Stimulated activated CD4-positive, alpha-beta T cell treated with anti-CD3 and anti-CD28 coated beads, Interleukin-1b, Interleukin-23, amount 100 ng/mL, for 24 hours (primary cell): ENCODE results near the gene NUP210.
A peak's percentile ranks its signal among the peaks of the same experiment; 100 is the strongest.
"Not testable (repeated sequence)": the region's sequence is repeated elsewhere in the genome, so short reads cannot be mapped to it uniquely, and the experiment has no call there.

ENCODE experiments used
- DNase-seq, 4 experiments: peaks; one replicate each; pipeline ENCODE4 v3.0.0-alpha.2; 2020; ENCODE audit warnings: low read depth in 4 of 4, low spot score in 1 of 4

Gene NUP210

DNA sequence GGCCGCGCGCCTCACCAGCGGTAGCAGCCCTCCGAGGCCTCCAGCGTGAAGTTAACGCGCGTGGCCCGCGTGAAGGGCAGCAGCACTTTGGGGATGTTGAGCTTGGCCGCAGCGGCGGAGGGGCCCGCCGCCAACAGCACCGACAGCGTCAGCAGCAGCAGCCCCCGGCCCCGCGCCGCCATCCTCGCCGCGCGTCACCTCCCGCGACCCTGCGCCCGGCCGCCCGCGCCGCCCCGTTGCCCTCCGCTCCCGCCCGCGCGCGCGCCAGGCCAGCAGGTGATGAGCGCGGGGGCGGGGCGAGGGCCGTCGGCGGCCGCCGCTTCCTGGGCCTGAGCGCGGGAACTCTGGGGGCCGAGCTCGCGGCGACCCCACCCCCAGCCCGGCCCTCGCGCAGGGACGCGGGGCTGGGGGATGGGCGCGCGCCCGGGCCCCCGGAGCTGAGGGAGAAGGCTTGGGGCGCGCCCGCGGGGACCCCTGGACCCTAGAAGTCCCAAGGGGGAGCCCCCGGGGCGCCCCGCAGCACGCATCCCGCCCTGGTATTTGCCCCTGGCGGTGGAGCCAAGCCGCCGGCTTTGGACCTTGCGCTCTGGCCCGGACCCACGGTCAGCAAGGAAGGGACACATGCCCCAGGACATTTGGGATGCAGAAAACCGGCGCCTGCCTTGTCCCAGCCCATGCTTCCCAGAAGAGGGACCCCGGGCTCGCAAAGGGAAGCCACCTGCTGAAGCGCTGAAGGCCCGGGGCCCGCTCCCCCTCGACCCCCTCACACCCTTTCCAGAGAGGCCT, at the start of gene NUP210:
NUP210 (minus strand) TSS at position 278 of the 786 bp plus-strand sequence; CDS start at position 182, 96 bp downstream.
- peak; percentile 29 to 77 (median 50) for DNase-seq

DNA sequence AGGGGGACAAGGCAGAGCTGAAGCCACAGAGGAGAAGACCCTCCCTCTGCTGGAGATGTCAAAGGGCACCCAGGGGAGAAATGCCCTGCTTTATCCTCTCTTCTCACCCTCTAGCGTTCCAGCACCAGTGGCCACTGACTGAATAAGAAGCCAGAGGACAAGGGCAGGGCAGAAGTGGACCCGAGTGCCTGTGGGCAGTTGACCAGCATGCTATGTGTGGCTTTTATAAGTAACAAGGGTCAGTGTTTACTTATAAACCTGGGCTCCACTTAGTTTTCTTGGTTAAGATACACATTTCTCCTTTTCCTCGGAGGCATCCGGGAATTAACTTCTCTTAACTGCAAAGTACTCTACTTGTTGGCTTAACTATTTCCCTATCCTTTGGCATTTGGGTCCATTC, 46.7 kb upstream of the NUP210 start:
- no peak for DNase-seq

DNA sequence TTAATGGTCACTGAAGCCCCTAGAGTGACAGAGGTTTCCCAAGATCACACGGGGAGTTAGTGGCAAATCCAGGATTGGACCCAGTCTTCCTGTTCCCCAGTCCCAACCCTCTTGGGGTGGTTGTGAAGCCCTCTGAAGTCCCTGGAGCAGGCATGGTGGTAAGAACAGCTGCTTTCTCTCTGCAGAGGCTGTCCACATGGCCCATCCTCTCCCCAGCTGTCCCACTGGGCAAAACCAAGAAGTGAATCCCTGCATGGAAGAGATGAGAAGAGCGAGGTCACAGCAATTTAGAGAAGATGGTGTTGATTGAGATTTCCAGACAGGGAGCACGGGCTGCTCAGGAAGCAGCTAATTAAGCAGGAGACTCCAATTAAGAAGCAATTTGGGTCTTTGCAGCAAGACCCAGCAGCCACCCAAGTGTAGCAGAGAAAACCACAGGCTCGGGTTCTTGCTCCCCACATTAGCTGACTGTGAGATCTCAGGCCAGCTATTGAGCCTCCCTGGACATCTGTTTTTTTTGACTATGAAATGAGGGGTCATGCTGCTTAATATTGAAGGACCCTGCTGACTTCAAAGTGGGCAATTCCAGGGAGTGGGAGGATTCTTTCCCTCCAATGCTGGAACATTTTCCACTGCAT, 45.2 kb upstream of the NUP210 start:
- no peak for DNase-seq

DNA sequence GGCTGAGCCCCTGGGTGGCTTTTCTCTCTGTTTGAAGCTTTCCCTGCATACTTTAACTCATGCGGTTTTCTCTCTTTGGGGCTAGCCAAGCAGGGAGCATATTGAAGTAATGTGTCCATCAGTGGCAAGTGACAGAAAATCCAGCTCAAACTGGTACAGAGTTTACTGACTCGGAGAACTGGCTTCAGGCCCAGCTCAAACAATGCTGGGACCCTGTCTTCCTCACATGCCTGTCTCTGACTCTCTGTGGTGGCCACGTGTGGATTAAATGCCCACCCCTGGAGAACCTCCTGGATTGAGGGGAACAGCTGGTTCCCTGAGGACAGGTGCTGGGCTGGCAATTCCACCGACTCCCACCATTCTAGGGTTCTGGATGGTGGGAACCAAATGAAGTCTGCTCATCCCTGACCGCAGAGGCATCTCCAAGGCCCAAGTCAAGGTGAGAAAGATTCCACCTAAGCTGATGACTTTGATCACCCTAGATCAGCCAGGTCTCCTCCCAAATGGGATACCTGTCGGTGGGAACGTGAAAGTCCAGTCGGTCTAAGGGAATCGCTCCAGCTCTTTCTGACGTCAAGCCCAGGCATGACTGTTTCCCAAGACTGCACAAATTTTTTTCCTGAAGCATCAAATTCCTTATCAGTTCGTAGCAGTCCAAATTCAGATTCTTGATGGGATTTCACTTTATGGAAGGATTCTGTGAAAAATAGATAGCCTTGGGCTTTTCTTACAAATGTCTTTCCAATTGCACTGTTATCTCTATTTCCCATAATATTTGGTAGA, 43.7 kb upstream of the NUP210 start:
- DNase-seq, result no peak

GRCh38 chr3:13462822-13463221, 42.7 kb upstream of the NUP210 start:
- no peak for DNase-seq

GRCh38 chr3:13462125-13462629, 42.1 kb upstream of the NUP210 start:
- DNase-seq, result no peak

DNA sequence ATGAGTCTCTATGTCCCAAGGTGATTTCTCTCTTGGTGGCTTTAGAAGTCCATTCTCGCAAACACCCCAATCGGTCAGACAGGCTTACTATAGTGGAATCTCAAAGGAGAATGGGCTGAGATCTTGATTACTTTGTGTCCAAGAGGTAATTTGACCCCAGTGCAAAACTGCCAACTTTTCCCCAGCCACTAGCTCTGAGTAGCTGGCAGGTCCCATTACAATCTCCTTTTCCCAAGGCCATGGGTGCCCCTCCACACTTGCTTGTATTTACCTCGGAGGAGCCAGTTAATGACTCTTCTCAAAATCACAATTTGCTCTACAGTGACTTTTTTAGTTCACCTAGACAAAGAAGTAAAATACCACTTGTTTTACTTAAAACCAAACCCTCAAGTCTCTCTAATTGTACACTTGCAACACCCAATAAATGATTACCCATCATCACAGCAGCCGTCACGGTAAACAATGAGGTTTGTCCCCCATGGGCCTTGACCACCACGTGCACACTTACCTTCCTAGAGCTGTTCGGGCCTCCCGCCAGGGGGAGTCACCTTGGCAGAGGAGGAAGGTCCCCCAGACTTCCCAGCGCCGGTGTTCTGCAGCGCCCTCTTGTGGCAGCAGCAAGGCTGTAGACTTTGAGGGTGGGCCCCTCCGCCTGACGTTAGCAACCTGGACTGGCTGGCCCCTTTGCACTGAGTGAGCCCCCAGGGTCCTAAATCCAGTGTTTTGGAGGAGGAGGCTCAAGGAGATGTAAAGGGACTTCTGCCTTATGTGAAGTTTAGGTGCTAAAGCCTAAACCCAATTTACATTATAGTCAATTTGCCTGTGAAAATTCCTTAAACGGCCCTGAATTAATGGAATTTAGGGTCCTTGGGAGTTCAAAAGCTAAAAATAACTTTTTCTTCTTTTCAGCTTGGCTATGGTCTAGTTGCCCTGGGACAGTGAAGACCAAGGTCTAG, 41.3 kb upstream of the NUP210 start:
- DNase-seq, result peak; percentile 45 to 66 (median 60)

GRCh38 chr3:13460341-13460736, 40.2 kb upstream of the NUP210 start:
- no peak for DNase-seq

GRCh38 chr3:13459605-13460340, 39.7 kb upstream of the NUP210 start:
- no peak for DNase-seq

DNA sequence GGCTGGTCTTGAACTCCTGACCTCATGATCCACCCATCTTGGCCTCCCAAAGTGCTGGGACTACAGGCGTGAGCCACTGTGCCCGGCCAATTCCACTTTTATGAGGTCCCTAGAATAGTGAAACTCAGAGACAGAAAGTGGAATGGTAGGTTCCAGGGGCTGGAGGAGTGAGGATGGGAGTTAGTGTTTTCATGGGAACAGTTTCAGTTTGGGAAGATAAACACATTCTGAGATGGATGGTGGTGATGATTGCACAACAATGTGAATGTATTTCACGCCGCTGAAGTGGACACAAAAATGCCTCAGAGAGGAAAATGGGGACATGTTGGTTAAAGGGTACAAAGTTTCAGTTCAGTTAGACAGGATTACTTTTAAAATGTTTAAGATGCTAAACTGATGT, 37.5 kb upstream of the NUP210 start:
- no peak for DNase-seq

- no peak for DNase-seq
Observed at GRCh38 chr3:13455644-13456043, 35.5 kb upstream of the NUP210 start.

- peak in 2 of 4 experiments; percentile 10 to 20 for DNase-seq
Observed at GRCh38 chr3:13452490-13453335, 32.6 kb upstream of the NUP210 start.

DNA sequence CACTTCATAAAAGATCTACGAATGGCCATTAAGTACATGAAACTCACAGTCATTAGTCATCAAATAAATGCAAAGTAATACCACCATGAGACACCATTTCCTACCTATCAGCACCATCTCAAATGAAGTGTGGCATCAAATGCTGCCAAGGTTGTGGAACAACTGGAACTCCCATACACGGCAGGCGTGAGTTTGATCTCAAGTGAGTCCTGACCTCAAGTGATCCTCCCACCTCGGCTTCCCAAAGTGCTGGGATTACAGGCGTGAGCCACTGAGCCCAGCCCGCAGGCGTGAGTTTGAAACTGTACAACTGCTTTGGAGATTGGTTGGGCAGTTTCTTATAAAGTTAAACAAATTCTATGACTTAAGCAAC, 31.2 kb upstream of the NUP210 start:
- peak in 1 of 4 experiments; percentile 7 for DNase-seq

DNA sequence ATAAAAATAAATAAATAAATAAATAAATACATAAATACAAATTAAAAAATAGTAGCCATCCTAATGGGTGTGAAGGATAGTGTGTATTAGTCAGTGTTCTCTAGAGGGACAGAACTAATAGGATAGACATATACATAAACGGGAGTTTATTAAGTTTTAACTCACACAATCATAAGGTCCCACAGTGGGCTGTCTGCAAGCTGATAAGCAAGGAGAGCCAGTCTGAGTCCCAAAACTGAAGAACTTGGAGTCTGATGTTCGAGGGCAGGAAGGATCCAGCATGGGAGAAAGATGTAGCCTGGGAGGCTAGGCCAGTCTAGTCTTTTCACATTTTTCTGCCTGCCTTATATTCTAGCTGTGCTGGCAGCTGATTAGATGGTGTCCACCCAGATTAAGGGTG, 22.8 kb upstream of the NUP210 start:
- not testable (repeated sequence) for DNase-seq

- no peak for DNase-seq
Observed at GRCh38 chr3:13440204-13440817, 20.2 kb upstream of the NUP210 start.

DNA sequence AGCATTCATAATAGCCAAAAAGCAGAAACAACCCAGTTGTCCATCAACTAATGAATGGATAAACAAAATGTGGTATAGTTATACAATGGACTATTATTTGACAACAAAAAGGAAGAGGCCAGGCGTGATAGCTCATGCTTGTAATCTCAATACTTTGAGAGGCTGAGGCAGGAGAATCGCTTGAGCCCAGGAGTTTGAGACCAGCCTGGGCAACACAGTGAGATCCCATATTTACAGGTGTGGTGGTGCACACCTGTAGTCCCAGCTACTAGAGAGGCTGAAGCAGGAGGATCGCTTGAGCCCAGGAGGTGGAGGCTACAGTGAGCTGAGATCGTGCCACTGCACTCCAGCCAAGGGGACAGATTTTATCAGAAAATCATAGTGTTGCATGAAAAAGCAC, 16.1 kb upstream of the NUP210 start:
- DNase-seq, result not testable (repeated sequence)

DNA sequence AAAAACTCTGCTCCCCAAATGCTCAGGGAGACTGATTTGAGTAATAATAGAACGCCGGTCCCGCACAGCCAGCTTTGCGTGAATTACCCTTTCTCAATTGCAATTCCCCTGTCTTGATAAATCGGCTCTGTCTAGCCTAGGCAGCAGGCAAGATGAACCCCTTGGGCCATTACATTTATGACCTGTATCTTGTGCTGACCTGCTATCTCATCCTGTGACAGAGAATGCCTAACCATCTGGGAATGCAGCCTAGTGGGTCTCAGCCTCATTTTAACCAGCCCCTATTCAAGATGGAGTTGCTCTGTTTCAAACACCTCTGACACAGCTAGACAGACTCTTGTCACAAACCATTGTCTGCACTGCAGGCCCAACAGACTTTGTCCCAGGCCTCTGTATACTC, 13.8 kb upstream of the NUP210 start:
- no peak for DNase-seq

DNA sequence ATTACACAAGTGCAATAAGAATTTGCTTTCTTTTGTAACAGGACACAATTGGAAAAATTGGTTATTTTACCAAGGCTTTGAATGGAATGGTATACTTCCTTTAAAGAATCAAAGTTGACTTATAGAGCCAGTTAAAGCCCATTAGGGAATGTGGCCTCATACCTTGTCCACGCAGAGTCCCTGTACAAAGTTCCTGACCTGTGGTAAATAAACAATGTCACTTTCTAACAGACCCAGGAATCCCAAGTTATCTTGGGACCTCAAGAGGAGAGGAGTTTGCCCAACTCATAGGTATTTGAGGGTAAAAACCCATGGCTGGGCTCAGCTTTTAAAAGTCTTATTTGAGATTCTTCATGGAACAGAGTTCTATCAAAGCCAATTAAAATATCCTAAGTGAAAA, 12.0 kb upstream of the NUP210 start:
- DNase-seq, result no peak
